Astrocyte (in vitro differentiated cells and primary cell): ENCODE results near the gene SGCA. TPM values are rescaled to one million over a fixed set of nuclear protein-coding genes. Genes with fewer than 3 reads are reported as not detected.
A peak's percentile ranks its signal among the peaks of the same experiment; 100 is the strongest.

Experiments
- DNase-seq: peaks from one replicate; pipeline ENCODE4 v3.0.0-alpha.2; 2010; ENCODE audit warnings: low read depth
- FAIRE-seq: peaks from 2 replicates; lab custom pipeline; 2011; peaks lifted over from hg19 to GRCh38; lab: Jason Lieb, UNC
- H2AFZ ChIP-seq: 2 replicates; pipeline ENCODE4 v1.6.0; 2012; ENCODE audit warnings: low read depth, low read length, inconsistent platforms
- H3K27ac ChIP-seq: 2 replicates; pipeline ENCODE4 v1.5.1; 2011; ENCODE audit warnings: low read depth, low read length, inconsistent platforms
- H3K27me3 ChIP-seq: 2 replicates; pipeline ENCODE4 v1.6.0; 2011; ENCODE audit warnings: low read length, inconsistent platforms; ENCODE audit not compliant: insufficient read depth
- H3K36me3 ChIP-seq: 2 replicates; pipeline ENCODE4 v1.5.1; 2011; ENCODE audit warnings: low read length, inconsistent platforms; ENCODE audit not compliant: insufficient read depth
- H3K4me1 ChIP-seq: 2 replicates; pipeline ENCODE4 v1.5.1; 2011; ENCODE audit warnings: low read length, inconsistent platforms; ENCODE audit not compliant: insufficient read depth
- H3K4me2 ChIP-seq: 2 replicates; pipeline ENCODE4 v1.6.0; 2012; ENCODE audit warnings: low read length, inconsistent platforms
- H3K4me3 ChIP-seq: 2 replicates; pipeline ENCODE4 v1.5.1; 2011; ENCODE audit warnings: low read depth, mild to moderate bottlenecking, low read length, inconsistent platforms; ENCODE audit not compliant: insufficient read depth
- H3K79me2 ChIP-seq: 2 replicates; pipeline ENCODE4 v1.6.0; 2012; ENCODE audit warnings: mild to moderate bottlenecking, low read length, inconsistent platforms; ENCODE audit not compliant: insufficient read depth
- H3K9ac ChIP-seq: 2 replicates; pipeline ENCODE4 v1.6.0; 2012; ENCODE audit warnings: mild to moderate bottlenecking, low read length, inconsistent platforms
- H3K9me3 ChIP-seq: 2 replicates; pipeline ENCODE4 v1.5.1; 2012; ENCODE audit warnings: low read depth, mild to moderate bottlenecking, low read length, inconsistent platforms; ENCODE audit not compliant: insufficient read depth
- H4K20me1 ChIP-seq: 2 replicates; pipeline ENCODE4 v1.6.0; 2012; ENCODE audit warnings: low read length, inconsistent platforms; ENCODE audit not compliant: insufficient read depth
- H3K27ac Mint-ChIP-seq: one replicate; pipeline ENCODE4 v1.8.0; 2021; ENCODE audit warnings: mild to moderate bottlenecking, mixed read lengths; ENCODE audit not compliant: unreplicated experiment
- H3K27me3 Mint-ChIP-seq: one replicate; pipeline ENCODE4 v1.8.0; 2021; ENCODE audit warnings: low read depth, mixed read lengths; ENCODE audit not compliant: unreplicated experiment
- H3K36me3 Mint-ChIP-seq: one replicate; pipeline ENCODE4 v1.8.0; 2021; ENCODE audit warnings: low read depth, mixed read lengths; ENCODE audit not compliant: unreplicated experiment
- H3K4me1 Mint-ChIP-seq: one replicate; pipeline ENCODE4 v1.8.0; 2021; ENCODE audit warnings: low read depth, mixed read lengths; ENCODE audit not compliant: unreplicated experiment
- H3K4me3 Mint-ChIP-seq: one replicate; pipeline ENCODE4 v1.8.0; 2021; ENCODE audit warnings: mild to moderate bottlenecking, moderate library complexity, mixed read lengths; ENCODE audit not compliant: unreplicated experiment
- H3K9me3 Mint-ChIP-seq: one replicate; pipeline ENCODE4 v1.8.0; 2021; ENCODE audit warnings: mild to moderate bottlenecking, mixed read lengths; ENCODE audit not compliant: unreplicated experiment
- CTCF ChIP-seq: IDR thresholded peaks from 2 replicates; pipeline ENCODE4 v1.5.1; 2011; ENCODE audit warnings: low read depth, mild to moderate bottlenecking, inconsistent platforms, low read length, moderate library complexity; ENCODE audit not compliant: insufficient read depth
- EZH2 ChIP-seq: IDR thresholded peaks from 2 replicates; pipeline ENCODE4 v1.6.1; 2012; ENCODE audit warnings: mild to moderate bottlenecking, low read length, inconsistent platforms; ENCODE audit not compliant: insufficient read depth
- total RNA-seq: library from RNA; stranded (reverse); gene quantifications from 2 replicates; pipeline ENCODE4 v1.2.1, GENCODE V29; 2021

SGCA gene
- total RNA-seq, 1 donor from 2014 or later = 0.32 TPM

- TF ChIP-seq CTCF (no peak), EZH2 (no peak)
- Histone ChIP-seq H3K27ac (no peak overlapping the region), H3K9ac (no peak overlapping the region), H3K27me3 (no peaks in the 10 kb centered on the region), H3K4me1 (peaks cover 7% of the 10 kb centered on the region), H3K9me3 (no peaks in the 10 kb centered on the region), H2AFZ (no peak overlapping the region), H3K79me2 (no peaks in the 10 kb centered on the region), H3K4me3 (no peak overlapping the region), H4K20me1 (no peaks in the 10 kb centered on the region), H3K4me2 (no peak overlapping the region), H3K36me3 (no peaks in the 10 kb centered on the region)
- no peak overlapping the region for H3K27ac Mint-ChIP-seq
- H3K4me1 Mint-ChIP-seq = peaks cover 12% of the 10 kb centered on the region
- no peak for DNase-seq
- no peak overlapping the region for H3K4me3 Mint-ChIP-seq
- no peak for FAIRE-seq
- H3K9me3 Mint-ChIP-seq = peaks cover 2% of the 10 kb centered on the region
- H3K27me3 Mint-ChIP-seq = peaks cover 45% of the 10 kb centered on the region
- H3K36me3 Mint-ChIP-seq = peaks cover 7% of the 10 kb centered on the region
Measured at GRCh38 chr17:50122945-50123344, 42.9 kb upstream of the SGCA start.

- H3K4me1 ChIP-seq = peaks cover 13% of the 10 kb centered on the region
- peak overlapping the region; percentile 29 for H3K9ac ChIP-seq
- Mint-ChIP-seq H3K4me1 (peaks cover 8% of the 10 kb centered on the region), H3K4me3 (no peak overlapping the region), H3K36me3 (peaks cover 7% of the 10 kb centered on the region), H3K27ac (no peak overlapping the region), H3K9me3 (peaks cover 2% of the 10 kb centered on the region), H3K27me3 (peaks cover 39% of the 10 kb centered on the region)
- no peak overlapping the region for H3K27ac ChIP-seq
- H3K27me3 ChIP-seq = no peaks in the 10 kb centered on the region
- H3K79me2 ChIP-seq = peaks cover 5% of the 10 kb centered on the region
- TF ChIP-seq CTCF (no peak), EZH2 (no peak)
- FAIRE-seq (no peak), DNase-seq (no peak)
- no peaks in the 10 kb centered on the region for H3K9me3 ChIP-seq
- H3K4me2 ChIP-seq = peak overlapping the region; percentile 39
- peaks cover 3% of the 10 kb centered on the region for H4K20me1 ChIP-seq
- no peak overlapping the region for H3K4me3 ChIP-seq
- H2AFZ ChIP-seq = peak overlapping the region; percentile 65
- H3K36me3 ChIP-seq = no peaks in the 10 kb centered on the region
Measured at GRCh38 chr17:50123649-50124349, 42.0 kb upstream of the SGCA start.

GRCh38 chr17:50125420-50125997 is 40.3 kb upstream of the SGCA start:
- H3K27ac Mint-ChIP-seq = peak overlapping the region; percentile 7
- Histone ChIP-seq H2AFZ (no peak overlapping the region), H3K27ac (no peak overlapping the region), H3K9me3 (no peaks in the 10 kb centered on the region), H4K20me1 (peaks cover 3% of the 10 kb centered on the region), H3K27me3 (no peaks in the 10 kb centered on the region), H3K4me1 (peaks cover 14% of the 10 kb centered on the region), H3K4me3 (no peak overlapping the region), H3K79me2 (peaks cover 5% of the 10 kb centered on the region), H3K4me2 (no peak overlapping the region), H3K36me3 (no peaks in the 10 kb centered on the region), H3K9ac (no peak overlapping the region)
- no peak for FAIRE-seq
- peaks cover 25% of the 10 kb centered on the region for H3K27me3 Mint-ChIP-seq
- H3K36me3 Mint-ChIP-seq = peaks cover 4% of the 10 kb centered on the region
- TF ChIP-seq CTCF (no peak), EZH2 (no peak)
- H3K4me1 Mint-ChIP-seq = peaks cover 8% of the 10 kb centered on the region
- peaks cover 2% of the 10 kb centered on the region for H3K9me3 Mint-ChIP-seq
- DNase-seq = no peak
- H3K4me3 Mint-ChIP-seq = no peak overlapping the region
